22Rv1 (cell line): ENCODE data around the gene ROS1.
"Not testable (repeated sequence)": the region's sequence is repeated elsewhere in the genome, so short reads cannot be mapped to it uniquely, and the experiment has no call there.

Experiments
- H3K27ac ChIP-seq: fragments of 450-650 bp; 2 replicates; pipeline ENCODE4 v1.5.1; 2017
- CTCF ChIP-seq: fragments of 450-650 bp; IDR thresholded peaks from 2 replicates; pipeline ENCODE4 v1.5.1; 2017; ENCODE audit warnings: mild to moderate bottlenecking
- ZFX ChIP-seq: fragments of 450-650 bp; IDR thresholded peaks from 2 replicates; pipeline ENCODE4 v1.6.1; 2017; ENCODE audit warnings: antibody characterized with exemption, borderline replicate concordance

Gene ROS1

GRCh38 chr6:117425431-117426153 is at the start of gene ROS1:
Gene ROS1, minus strand, starts transcription at chr6:117425942. Its CDS starts 286 bp downstream, at chr6:117425656.
- TF ChIP-seq ZFX, result no peak
- H3K27ac ChIP-seq, result no peak within 1 kb of the TSS

GRCh38 chr6:117473401-117473800 is 47.7 kb upstream of the ROS1 start:
- H3K27ac ChIP-seq, result no peak overlapping the region
- TF ChIP-seq CTCF, result no peak
- no peak for TF ChIP-seq ZFX

GRCh38 chr6:117472667-117473066 is 46.9 kb upstream of the ROS1 start:
- H3K27ac ChIP-seq, result no peak overlapping the region
- no peak for TF ChIP-seq ZFX
- TF ChIP-seq CTCF, result no peak

- no peak for TF ChIP-seq ZFX
- TF ChIP-seq CTCF, result no peak
- H3K27ac ChIP-seq, result no peak overlapping the region
Measured at GRCh38 chr6:117469791-117470190, 44.0 kb upstream of the ROS1 start.

- TF ChIP-seq ZFX (no peak), CTCF (no peak)
- H3K27ac ChIP-seq, result no peak overlapping the region
Measured at GRCh38 chr6:117469356-117469755, 43.6 kb upstream of the ROS1 start.

- not testable (repeated sequence) for H3K27ac ChIP-seq
Measured at GRCh38 chr6:117468527-117468926, 42.8 kb upstream of the ROS1 start.

- no peak overlapping the region for H3K27ac ChIP-seq
- no peak for TF ChIP-seq CTCF
- TF ChIP-seq ZFX, result no peak
Measured at GRCh38 chr6:117467876-117468275, 42.1 kb upstream of the ROS1 start.

GRCh38 chr6:117465691-117466090 is 39.9 kb upstream of the ROS1 start:
- no peak for TF ChIP-seq ZFX
- no peak for TF ChIP-seq CTCF
- no peak overlapping the region for H3K27ac ChIP-seq
